Measurements from ENCODE around the gene HIVEP3. TPM values are rescaled to one million over a fixed set of nuclear protein-coding genes. Genes with fewer than 3 reads are reported as not detected.

HIVEP3 gene
- polyA plus RNA-seq, 1 donor (not counting 4 experiments of a cell fraction or from before 2014, with no cell fraction given), result 1.1 TPM

DNA sequence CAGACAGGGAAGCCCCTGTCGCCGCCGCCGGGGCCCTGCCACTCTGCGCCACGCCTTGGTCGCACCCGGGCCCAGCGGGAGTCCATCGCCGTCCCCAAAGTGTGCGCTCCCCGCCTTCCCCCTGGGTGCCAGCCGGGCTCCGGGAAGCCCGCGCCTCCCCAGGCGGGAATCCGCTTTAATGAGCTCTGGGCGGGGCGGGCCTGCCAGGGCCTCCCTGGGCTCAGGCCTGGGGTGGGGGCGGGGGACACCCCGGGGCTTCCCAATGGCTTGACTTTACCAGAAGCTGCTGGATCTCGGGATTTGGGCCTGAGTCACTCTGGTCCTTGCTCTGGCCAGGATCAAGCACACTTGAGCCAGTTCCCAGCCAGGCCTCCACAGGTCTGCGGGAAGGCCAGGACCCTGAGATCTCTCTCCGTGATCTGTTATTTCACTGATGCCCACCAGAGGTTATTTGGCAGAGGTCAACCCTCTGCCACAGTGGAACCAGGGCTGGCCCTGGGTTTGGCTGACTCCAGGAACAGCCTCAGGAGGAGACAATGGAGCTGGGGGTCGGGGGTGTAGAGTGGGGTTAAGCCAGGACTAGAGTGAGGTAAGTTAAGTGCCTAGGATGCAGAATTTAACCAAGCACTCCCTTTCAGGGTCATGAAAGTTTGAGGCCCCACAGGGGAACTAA is 255.8 kb downstream of the HIVEP3 start:
- H3K79me2 ChIP-seq (ENCODE audit: control insufficient read depth, insufficient read depth, low read length), result no peaks in the 10 kb centered on the region
- peaks cover 4% of the 10 kb centered on the region for H3K9me1 ChIP-seq (ENCODE audit: control insufficient read depth, extremely low read depth, insufficient read depth, low read length)
- H3K9me3 ChIP-seq (ENCODE audit: control insufficient read depth, low read depth, low read length), result no peaks in the 10 kb centered on the region
- peaks cover 5% of the 10 kb centered on the region for H3K27me3 ChIP-seq (ENCODE audit: control insufficient read depth, extremely low read depth, insufficient read depth, low read length)
- no peaks in the 10 kb centered on the region for H3K36me3 ChIP-seq (ENCODE audit: control insufficient read depth in 2 of 2, extremely low read depth in 1 of 2, insufficient read depth in 2 of 2, low read length in 2 of 2)
- peaks cover 41% of the 10 kb centered on the region for H3K4me1 ChIP-seq (ENCODE audit: control insufficient read depth, extremely low read depth, insufficient read depth, low read length)
- no peak for DNase-seq (ENCODE audit: low read depth, low spot score)
- peak overlapping the region; percentile 23 for H3K9ac ChIP-seq (ENCODE audit: control insufficient read depth, extremely low read depth, insufficient read depth, low read length)
- no peak for FAIRE-seq
- H3K27ac ChIP-seq (ENCODE audit: control insufficient read depth, insufficient read depth, low read length), result no peak overlapping the region
- no peaks in the 10 kb centered on the region for H4K20me1 ChIP-seq (ENCODE audit: control insufficient read depth, extremely low read depth, insufficient read depth, low read length)
- H2AFZ ChIP-seq (ENCODE audit: control insufficient read depth, low read length), result no peak overlapping the region
- dilution Hi-C loops (cut with MboI; ENCODE audit: extremely low pct_ligation_motif_present, low sequenced_read_pairs), result no loop called here
- H3K4me2 ChIP-seq (ENCODE audit: control insufficient read depth, extremely low read depth, insufficient read depth, low read depth, low read length), result peak overlapping the region; percentile 61
- H3K4me3 ChIP-seq (ENCODE audit: control insufficient read depth in 2 of 3, extremely low read depth in 1 of 3, insufficient read depth in 2 of 3, low read depth in 1 of 3, low read length in 3 of 3), result peak overlapping the region in 1 of 3 experiments; percentile 24
- TF ChIP-seq CTCF (optimal IDR thresholded peaks at IDR 0.05 in 1 of 3, IDR thresholded peaks at IDR 0.05 in 1 of 3, conservative IDR thresholded peaks at IDR 0.05 in 1 of 3; ENCODE audit: extremely low read depth in 1 of 3, insufficient read depth in 2 of 3, low read length in 3 of 3) (no peak), EZH2 (IDR thresholded peaks at IDR 0.05; ENCODE audit: low read length) (no peak)

DNA sequence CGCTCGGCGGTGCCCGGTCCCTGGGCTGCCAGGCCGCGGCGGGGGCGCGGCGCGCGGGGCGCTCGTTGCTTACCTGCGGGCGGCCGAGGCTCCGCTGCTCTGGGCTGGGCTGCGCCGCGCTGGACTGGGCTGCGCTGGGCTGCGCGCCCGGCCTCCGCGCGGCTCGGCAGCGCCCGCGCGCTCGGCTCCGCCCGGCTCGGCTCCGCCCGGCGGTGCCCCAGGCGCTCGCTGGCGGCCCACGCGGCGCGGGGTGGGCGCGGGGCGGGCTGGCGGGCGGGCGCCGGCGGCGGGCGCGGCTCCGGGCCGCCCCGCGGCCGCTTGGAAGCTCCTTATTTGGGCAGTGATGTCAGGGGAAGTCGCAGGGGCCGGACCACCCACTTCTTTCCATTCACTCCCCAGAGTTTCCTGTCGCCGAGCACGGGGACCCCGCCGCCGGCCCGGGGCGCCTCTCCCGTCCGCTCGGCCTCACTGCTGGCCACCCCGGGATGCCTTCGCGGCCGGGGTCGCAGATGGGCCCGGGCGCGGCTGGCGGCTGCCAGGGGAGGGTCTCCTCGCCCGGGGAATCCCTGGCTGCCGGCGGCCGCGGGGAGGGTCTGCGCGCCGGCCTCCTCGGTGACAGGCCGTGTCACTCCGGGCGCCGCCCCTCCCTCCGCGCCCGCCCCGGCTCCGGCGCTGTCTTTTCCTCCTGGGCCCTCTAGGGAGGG is 256.5 kb downstream of the HIVEP3 start:
- Histone ChIP-seq H3K4me1 (ENCODE audit: control insufficient read depth, extremely low read depth, insufficient read depth, low read length) (peaks cover 34% of the 10 kb centered on the region), H3K4me3 (ENCODE audit: control insufficient read depth in 2 of 3, extremely low read depth in 1 of 3, insufficient read depth in 2 of 3, low read depth in 1 of 3, low read length in 3 of 3) (peak overlapping the region; percentile 38 to 69 (median 62)), H4K20me1 (ENCODE audit: control insufficient read depth, extremely low read depth, insufficient read depth, low read length) (no peaks in the 10 kb centered on the region), H3K9me1 (ENCODE audit: control insufficient read depth, extremely low read depth, insufficient read depth, low read length) (peaks cover 4% of the 10 kb centered on the region), H3K79me2 (ENCODE audit: control insufficient read depth, insufficient read depth, low read length) (no peaks in the 10 kb centered on the region), H3K9ac (ENCODE audit: control insufficient read depth, extremely low read depth, insufficient read depth, low read length) (peak overlapping the region; percentile 38), H3K27me3 (ENCODE audit: control insufficient read depth, extremely low read depth, insufficient read depth, low read length) (peaks cover 5% of the 10 kb centered on the region), H3K36me3 (ENCODE audit: control insufficient read depth in 2 of 2, extremely low read depth in 1 of 2, insufficient read depth in 2 of 2, low read length in 2 of 2) (no peaks in the 10 kb centered on the region), H3K4me2 (ENCODE audit: control insufficient read depth, extremely low read depth, insufficient read depth, low read depth, low read length) (peak overlapping the region; percentile 84), H2AFZ (ENCODE audit: control insufficient read depth, low read length) (no peak overlapping the region), H3K9me3 (ENCODE audit: control insufficient read depth, low read depth, low read length) (no peaks in the 10 kb centered on the region), H3K27ac (ENCODE audit: control insufficient read depth, insufficient read depth, low read length) (no peak overlapping the region)
- no peak for TF ChIP-seq CTCF (optimal IDR thresholded peaks at IDR 0.05 in 1 of 3, IDR thresholded peaks at IDR 0.05 in 1 of 3, conservative IDR thresholded peaks at IDR 0.05 in 1 of 3; ENCODE audit: extremely low read depth in 1 of 3, insufficient read depth in 2 of 3, low read length in 3 of 3)
- TF ChIP-seq EZH2 (IDR thresholded peaks at IDR 0.05; ENCODE audit: low read length), result no peak
- dilution Hi-C loops (cut with MboI; ENCODE audit: extremely low pct_ligation_motif_present, low sequenced_read_pairs), result no loop called here
- no peak for DNase-seq (ENCODE audit: low read depth, low spot score)
- FAIRE-seq, result no peak

All from keratinocyte (primary cell).